SH-SY5Y (cell line): ENCODE results near the gene SH3TC1.

Experiments used
- GATA2 ChIP-seq: IDR thresholded peaks from 2 replicates; pipeline ENCODE4 v1.6.1; 2011; ENCODE audit warnings: mild to moderate bottlenecking, low read depth, low read length
- GATA3 ChIP-seq: IDR thresholded peaks from 2 replicates; pipeline ENCODE4 v1.6.1; 2011; ENCODE audit warnings: low read depth, mild to moderate bottlenecking, low read length, moderate library complexity

GRCh38 chr4:8189551-8190466, 9.3 kb upstream of the SH3TC1 start:
- TF ChIP-seq GATA2 (no peak), GATA3 (no peak)
